HepG2 (cell line): Measurements from ENCODE around the gene THUMPD1. TPM values are rescaled to one million over a fixed set of nuclear protein-coding genes. Genes with fewer than 3 reads are reported as not detected.

Experiments
- ATAC-seq: fragments of 200-7000 bp; cut with Tn5 transposase; 3 replicates; pipeline ENCODE4 v1.9.1; 2020; ENCODE audit warnings: mild to moderate bottlenecking, moderate library complexity
- BruUV-seq: library from RNA; stranded (reverse); fragments of 400-500 nt; replicated peaks from 2 replicates; lab custom pipeline; 2021; lab: Mats Ljungman, UMichigan
- CTCF ChIA-PET: fragments of 300-600 bp; formaldehyde crosslinking; extraction: SDS; loops from one replicate; lab custom pipeline; 2021; ENCODE audit warnings: low total read pairs, inconsistent platforms, low intra/inter-chr PET ratio; lab: Yijun Ruan, JAX
- POLR2A ChIA-PET: fragments of 350-600 bp; sonication (Branson Sonifier 250); formaldehyde crosslinking; loops from one replicate; lab custom pipeline; 2020; ENCODE audit warnings: antibody characterized with exemption, inconsistent platforms; lab: Yijun Ruan, JAX
- DNase-seq: peaks from one replicate; pipeline ENCODE4 v3.0.0-alpha.2; 2015; ENCODE audit warnings: low spot score
- FAIRE-seq: peaks from 3 replicates; lab custom pipeline; 2011; peaks lifted over from hg19 to GRCh38; lab: Jason Lieb, UNC
- H2AFZ ChIP-seq: one replicate; pipeline ENCODE4 v1.6.1; 2011; ENCODE audit warnings: low read length, inconsistent platforms
- H3K27ac ChIP-seq: fragments of 300-600 bp; 3 replicates; pipeline ENCODE4 v1.8.0; 2011; ENCODE audit warnings: mixed run types, mild to moderate bottlenecking, mixed read lengths, low read length, inconsistent platforms; ENCODE audit not compliant: insufficient read depth; ENCODE audit errors: extremely low read length
- H3K27me3 ChIP-seq, 2 experiments: fragments of 200-600 bp in 1 of 2; 2 replicates in 1 of 2; 3 replicates in 1 of 2; pipeline versions ENCODE4 v1.6.0 to v1.8.0; 2011; ENCODE audit warnings: low read length in 2 of 2, mild to moderate bottlenecking in 2 of 2, moderate library complexity in 2 of 2, inconsistent platforms in 1 of 2; ENCODE audit not compliant: insufficient read depth in 2 of 2, control insufficient read depth in 1 of 2
- H3K36me3 ChIP-seq, 2 experiments: fragments of 200-600 bp in 1 of 2; replicated peaks in 1 of 2; 2 replicates in 1 of 2; 3 replicates in 1 of 2; pipeline versions ENCODE4 v1.5.1 to v1.8.0; 2011; ENCODE audit warnings: low read length in 2 of 2, inconsistent platforms in 1 of 2; ENCODE audit not compliant: insufficient read depth in 2 of 2, control insufficient read depth in 1 of 2
- H3K4me1 ChIP-seq: 2 replicates; pipeline ENCODE4 v1.5.1; 2012; ENCODE audit warnings: low read length, inconsistent platforms; ENCODE audit not compliant: insufficient read depth
- H3K4me2 ChIP-seq: 2 replicates; pipeline ENCODE4 v1.6.0; 2011; ENCODE audit warnings: low read depth, low read length, inconsistent platforms
- H3K4me3 ChIP-seq, 3 experiments: fragments of 200-600 bp in 1 of 3; sonication (generic), shearing (Covaris generic) in 1 of 3; replicated peaks in 1 of 3; 2 replicates each; pipeline ENCODE4 v1.5.1; 2011 to 2016; ENCODE audit warnings: low read length in 3 of 3, inconsistent platforms in 2 of 3, low read depth in 2 of 3, mild to moderate bottlenecking in 2 of 3, control low read depth in 1 of 3, mixed read lengths in 1 of 3; ENCODE audit not compliant: insufficient read depth in 1 of 3
- H3K79me2 ChIP-seq: one replicate; pipeline ENCODE4 v1.6.1; 2011; ENCODE audit warnings: low read length, inconsistent platforms; ENCODE audit not compliant: insufficient read depth
- H3K9ac ChIP-seq: 2 replicates; pipeline ENCODE4 v1.6.0; 2011; ENCODE audit warnings: mild to moderate bottlenecking, low read depth, low read length, inconsistent platforms; ENCODE audit not compliant: insufficient read depth
- H3K9me3 ChIP-seq: 2 replicates; pipeline ENCODE4 v1.5.1; 2012; ENCODE audit warnings: mild to moderate bottlenecking, low read length
- H4K20me1 ChIP-seq: 2 replicates; pipeline ENCODE4 v1.6.0; 2011; ENCODE audit warnings: inconsistent platforms, mild to moderate bottlenecking, low read length, moderate library complexity; ENCODE audit not compliant: insufficient read depth
- CBFB ChIP-seq: sonication (generic); formaldehyde crosslinking; IDR thresholded peaks from 2 replicates; pipeline ENCODE4 v1.4.0; 2020; ENCODE audit warnings: missing genetic modification reagents
- CHCHD3 ChIP-seq: sonication (generic); formaldehyde crosslinking; IDR thresholded peaks from 2 replicates; pipeline ENCODE4 v1.8.0; 2022; ENCODE audit warnings: mild to moderate bottlenecking, missing genetic modification reagents, moderate library complexity
- CSRNP1 ChIP-seq: sonication (generic); formaldehyde crosslinking; IDR thresholded peaks from 2 replicates; pipeline ENCODE4 v1.8.1; 2023; ENCODE audit warnings: mild to moderate bottlenecking, missing genetic modification reagents
- EED ChIP-seq: sonication (generic); formaldehyde crosslinking; IDR thresholded peaks from 2 replicates; pipeline ENCODE4 v1.5.0; 2020; ENCODE audit warnings: mild to moderate bottlenecking, missing genetic modification reagents
- ISX ChIP-seq: sonication (generic); formaldehyde crosslinking; conservative IDR thresholded peaks from 2 replicates; pipeline ENCODE4 v1.5.0; 2020; ENCODE audit warnings: missing genetic modification reagents
- MLXIP ChIP-seq: sonication (generic); formaldehyde crosslinking; IDR thresholded peaks from 2 replicates; pipeline ENCODE4 v1.9.0; 2021; ENCODE audit warnings: missing genetic modification reagents, borderline replicate concordance
- PRDM4 ChIP-seq: sonication (generic); formaldehyde crosslinking; IDR thresholded peaks from 2 replicates; pipeline ENCODE4 v1.9.0; 2021; ENCODE audit warnings: missing genetic modification reagents, borderline replicate concordance
- SMAD1 ChIP-seq: sonication (generic); formaldehyde crosslinking; IDR thresholded peaks from 2 replicates; pipeline ENCODE4 v1.4.0; 2020; ENCODE audit warnings: missing genetic modification reagents, low read depth, mild to moderate bottlenecking, borderline replicate concordance
- SMARCC2 ChIP-seq: fragments of 450-650 bp; IDR thresholded peaks from 2 replicates; pipeline ENCODE4 v1.6.1; 2017; ENCODE audit warnings: antibody characterized with exemption, mild to moderate bottlenecking
- ZNF235 ChIP-seq: sonication (generic); formaldehyde crosslinking; IDR thresholded peaks from 2 replicates; pipeline ENCODE4 v1.8.1; 2023; ENCODE audit warnings: mild to moderate bottlenecking, missing genetic modification reagents, borderline replicate concordance
- ZNF703 ChIP-seq: sonication (generic); formaldehyde crosslinking; IDR thresholded peaks from 2 replicates; pipeline ENCODE4 v1.5.1; 2020; ENCODE audit warnings: missing genetic modification reagents, mild to moderate bottlenecking, moderate library complexity, borderline replicate concordance
- ZNF790 ChIP-seq: sonication (generic); formaldehyde crosslinking; IDR thresholded peaks from 2 replicates; pipeline ENCODE4 v1.8.0; 2022; ENCODE audit warnings: missing genetic modification reagents, mild to moderate bottlenecking, borderline replicate concordance
- in situ Hi-C: cut with HindIII; loops from 2 replicates; pipeline ENCODE4 v1.10.0; 2017; ENCODE audit warnings: low pct_unique_long_range_greater_than_20kb; ENCODE audit not compliant: extremely low pct_ligation_motif_present
- intact Hi-C: fragments of 100-400 bp; cut with micrococcal nuclease; formaldehyde crosslinking; loops from one replicate; pipeline ENCODE4 v1.10.0; 2022; ENCODE audit not compliant: unreplicated experiment
- polyA plus RNA-seq, 8 experiments: library from polyadenylated mRNA; depleted of rRNA in 3 of 8; stranded (reverse) in 7 of 8; unstranded in 1 of 8; fragments of >200 nt; fragmentation: Illumina TruSeq in 4 of 8; extraction: Trizol in 4 of 8; gene quantifications; 2 replicates each; pipeline versions ENCODE4 v1.2.1 to v1.2.3, GENCODE V29; 2011 to 2016; ENCODE audit warnings: low read depth in 4 of 8, missing spikeins in 1 of 8, mixed read lengths in 1 of 8; ENCODE audit not compliant: insufficient read depth in 1 of 8
- total RNA-seq, 5 experiments: library from RNA; depleted of rRNA; stranded (reverse); fragments of >200 nt; fragmentation: Illumina TruSeq; extraction: Trizol; gene quantifications; 2 replicates each; pipeline ENCODE4 v1.2.3, GENCODE V29; 2016; ENCODE audit warnings: low read depth in 1 of 5

The THUMPD1 gene
- total and polyA plus RNA-seq, 2 of the 13 experiments (the other 11 are each of a cell fraction or from before 2014, with no cell fraction given) = 22.7 to 69.1 TPM

GRCh38 chr16:20743591-20743990, 2.0 kb upstream of the THUMPD1 start:
- Histone ChIP-seq H3K27ac (no peak overlapping the region), H2AFZ (no peak overlapping the region), H3K9me3 (peaks cover 16% of the 10 kb centered on the region), H3K4me3 (no peak overlapping the region), H4K20me1 (peaks cover 17% of the 10 kb centered on the region), H3K79me2 (peaks cover 25% of the 10 kb centered on the region), H3K4me2 (no peak overlapping the region), H3K9ac (no peak overlapping the region), H3K4me1 (peaks cover 34% of the 10 kb centered on the region), H3K36me3 (peaks cover 2 to 4% of the 10 kb centered on the region in 2 experiments; a peak in 4 of 5 replicates), H3K27me3 (no peaks in the 10 kb centered on the region; a peak in 1 of 5 replicates)
- intact Hi-C loops (no loop called here), in situ Hi-C loops (no loop called here)
- POLR2A ChIA-PET = no interaction called here
- no peak for FAIRE-seq
- TSS peak; percentile 28 for BruUV-seq
- ATAC-seq = no peak
- DNase-seq = no peak
- CTCF ChIA-PET = no interaction called here
- TF ChIP-seq CSRNP1 (CRISPR knock-in tag) = no peak
- TF ChIP-seq SMAD1 = no peak
- no peak for TF ChIP-seq ZNF790
- no peak for TF ChIP-seq SMARCC2
- no peak for TF ChIP-seq CBFB (CRISPR knock-in tag)
- TF ChIP-seq ISX (CRISPR knock-in tag) = 0 out of 2 replicates have a peak, but pooled peaks have one; percentile 23
- no peak for TF ChIP-seq ZNF235 (CRISPR knock-in tag)
- TF ChIP-seq CHCHD3 (CRISPR knock-in tag) = no peak
- no peak for TF ChIP-seq PRDM4 (CRISPR knock-in tag)
- TF ChIP-seq EED = no peak
- 0 out of 2 replicates have a peak, but pooled peaks have one; percentile 13 for TF ChIP-seq MLXIP (CRISPR knock-in tag)
- no peak for TF ChIP-seq ZNF703
